Brain microvascular endothelial cell (primary cell): ENCODE measurements around the gene EEFSEC.

Source experiments
- DNase-seq: peaks from one replicate; pipeline ENCODE4 v3.0.0-alpha.2; 2020
- H3K27ac ChIP-seq: fragments of 250-450 bp; sonication (Bioruptor Pico); 2 replicates; pipeline ENCODE4 v1.5.1; 2020; ENCODE audit warnings: mild to moderate bottlenecking, moderate library complexity
- H3K27me3 ChIP-seq: fragments of 250-450 bp; sonication (Bioruptor Pico); replicated peaks from 2 replicates; pipeline ENCODE4 v1.5.1; 2020; ENCODE audit warnings: mild to moderate bottlenecking
- H3K36me3 ChIP-seq: fragments of 250-450 bp; sonication (Bioruptor Pico); replicated peaks from 2 replicates; pipeline ENCODE4 v1.5.1; 2020; ENCODE audit warnings: mild to moderate bottlenecking
- H3K4me3 ChIP-seq: 2 replicates; pipeline ENCODE4 v1.5.1; 2011; ENCODE audit warnings: low read depth, mild to moderate bottlenecking, control low read depth, low read length, moderate library complexity
- CTCF ChIP-seq: IDR thresholded peaks from 2 replicates; pipeline ENCODE4 v1.5.1; 2011; ENCODE audit warnings: low read depth, mild to moderate bottlenecking, moderate library complexity, low read length, control low read depth, inconsistent platforms; ENCODE audit errors: missing control alignments
- in situ Hi-C: cut with HindIII; loops from 2 replicates; pipeline ENCODE4 v1.10.0; 2017; ENCODE audit warnings: low sequenced_read_pairs, low pct_ligation_motif_present

EEFSEC gene

DNA sequence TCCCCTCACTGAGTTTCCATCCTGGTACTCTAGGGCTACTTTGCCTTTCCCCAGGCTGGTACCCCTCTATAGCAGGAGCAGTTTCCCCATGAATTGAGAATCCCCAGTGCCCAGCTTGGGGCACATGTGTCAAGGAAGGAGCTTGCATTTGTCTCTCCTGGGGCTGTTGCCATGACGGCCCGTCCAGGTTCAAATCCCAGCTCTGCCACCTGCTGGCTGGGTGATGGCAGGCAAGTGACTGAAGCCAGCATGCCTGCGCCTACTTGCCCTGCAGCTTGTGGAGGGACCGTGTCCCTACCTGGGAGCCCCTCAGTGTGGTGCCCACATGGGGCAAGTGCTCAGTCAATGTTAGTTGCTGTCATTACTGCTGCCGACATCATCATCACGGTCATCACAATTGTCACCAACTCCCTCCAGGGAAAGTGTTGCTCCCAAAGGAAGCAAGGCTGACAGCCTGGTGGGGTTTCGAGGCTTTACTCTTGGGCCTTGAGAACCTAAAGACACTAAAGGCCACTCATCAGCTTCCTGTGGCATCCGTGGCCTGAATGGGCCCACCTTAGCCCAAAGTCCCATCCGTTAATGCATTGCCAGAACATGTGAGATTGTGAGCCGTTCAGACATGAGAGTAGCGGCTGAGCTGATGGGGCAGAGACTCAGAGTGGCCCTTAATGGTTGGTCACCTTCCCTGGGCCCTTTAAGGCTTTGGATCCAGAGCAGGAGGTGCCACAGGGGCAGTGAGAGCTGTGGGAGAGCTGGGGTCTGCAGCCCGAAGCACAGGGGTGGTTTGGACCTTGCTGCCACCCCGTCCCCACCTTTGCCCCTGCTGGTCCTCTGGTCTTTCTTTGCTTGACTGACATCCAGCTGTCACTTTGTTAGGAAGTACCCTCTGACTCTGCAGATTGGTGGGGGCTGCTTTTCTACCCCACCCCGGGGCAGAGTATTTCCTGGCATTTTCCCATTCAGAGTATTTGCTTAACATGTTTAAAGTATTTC is 169.0 kb downstream of the EEFSEC start:
- peak; percentile 39 for DNase-seq
- H3K4me3 ChIP-seq: no peak overlapping the region

DNA sequence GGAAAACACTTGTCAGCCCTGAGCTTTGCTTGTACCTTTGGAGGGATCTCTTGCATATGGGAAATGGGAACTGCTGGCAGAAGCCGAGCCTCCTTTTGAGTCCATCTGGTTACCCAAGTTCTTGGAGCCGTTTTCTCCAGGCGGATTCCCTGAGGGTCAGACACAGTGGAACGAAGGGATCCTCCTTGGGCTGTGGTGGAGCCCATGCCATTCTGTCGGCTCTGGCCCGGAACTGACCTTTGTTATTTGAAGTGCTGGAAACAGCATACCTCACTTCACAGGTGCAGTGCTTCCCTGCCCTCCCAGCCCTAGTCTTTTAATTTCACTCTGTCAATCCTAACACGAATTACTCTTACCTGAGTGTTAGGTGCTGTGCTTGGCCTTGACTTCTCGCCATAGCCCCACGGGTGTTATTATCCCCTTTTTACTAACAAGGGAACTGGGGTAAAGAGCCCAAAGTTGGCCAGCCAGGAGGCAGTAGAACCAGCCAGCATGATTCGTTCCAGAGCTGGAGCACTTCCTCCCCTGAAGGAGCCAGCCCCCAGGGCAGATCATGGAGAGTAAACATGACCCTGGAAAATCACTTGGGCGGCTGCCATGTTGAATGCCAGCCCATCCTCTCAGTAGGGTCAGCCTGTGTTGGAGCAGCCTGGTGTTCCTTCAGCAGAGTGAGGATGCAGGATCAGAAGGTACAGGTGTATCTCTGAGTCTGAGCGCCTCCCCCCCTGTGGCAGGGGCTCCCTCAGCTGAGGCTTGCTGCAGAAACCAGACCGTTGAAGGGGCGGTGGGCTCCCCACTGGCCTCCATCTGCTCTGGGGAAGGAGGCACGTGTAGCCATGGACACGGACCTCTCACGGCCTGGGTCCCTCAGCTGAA is 170.2 kb downstream of the EEFSEC start:
- H3K36me3 ChIP-seq: no peaks in the 10 kb centered on the region
- H3K27me3 ChIP-seq: no peaks in the 10 kb centered on the region
- no peak overlapping the region for H3K27ac ChIP-seq
- in situ Hi-C loops: no loop called here
- H3K4me3 ChIP-seq: no peak overlapping the region
- no peak for DNase-seq
- TF ChIP-seq CTCF: no peak

More for the DNA sequence above, 169.0 kb downstream of the EEFSEC start:
- Histone ChIP-seq H3K27me3 (no peaks in the 10 kb centered on the region), H3K27ac (no peak overlapping the region), H3K36me3 (no peaks in the 10 kb centered on the region)
- in situ Hi-C loops: no loop called here
- TF ChIP-seq CTCF: peak; percentile 81

- TF ChIP-seq CTCF: no peak
- no peak for DNase-seq
- Histone ChIP-seq H3K27ac (no peak overlapping the region), H3K27me3 (no peaks in the 10 kb centered on the region), H3K36me3 (no peaks in the 10 kb centered on the region), H3K4me3 (no peak overlapping the region)
- in situ Hi-C loops: no loop called here
These were observed 171.8 kb downstream of the EEFSEC start for GRCh38 chr3:128324911-128325592.

DNA sequence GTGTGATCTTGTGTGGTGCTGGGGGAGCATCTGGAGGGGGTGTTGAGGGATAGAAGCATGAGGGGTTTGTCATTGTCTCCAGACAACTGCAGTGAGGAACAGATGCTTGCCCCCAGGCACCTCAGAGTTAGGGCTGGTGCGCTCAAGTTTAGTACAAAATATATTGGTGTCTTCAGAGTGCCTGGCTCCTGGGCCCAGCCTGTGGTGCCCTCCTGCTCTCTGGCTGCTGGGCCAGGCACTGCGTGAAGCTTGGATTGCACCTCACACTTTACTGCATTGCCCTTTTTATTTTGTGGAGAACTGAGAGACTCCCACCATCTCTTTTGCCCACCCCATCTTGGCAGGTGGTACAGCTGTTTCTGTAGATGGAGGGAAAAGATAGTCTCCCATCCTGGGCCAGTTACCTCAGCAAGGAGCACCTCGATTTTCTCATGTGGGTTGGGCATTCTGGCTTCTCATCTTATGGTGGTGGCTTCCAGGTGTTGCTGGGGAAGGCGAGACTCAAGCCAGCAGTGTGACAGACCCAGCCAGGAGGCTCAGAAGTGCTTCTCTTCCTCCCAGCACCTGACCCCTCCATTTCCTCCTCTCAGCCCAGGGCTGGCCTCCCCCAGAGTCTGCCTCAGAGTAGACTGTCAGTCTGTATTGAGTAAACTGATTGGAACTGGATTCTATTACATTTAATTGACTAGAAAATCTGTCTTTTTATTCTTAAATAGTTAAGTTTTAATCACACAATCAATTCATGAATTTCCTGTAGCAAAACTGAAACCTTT is 173.0 kb downstream of the EEFSEC start:
- Histone ChIP-seq H3K36me3 (no peaks in the 10 kb centered on the region), H3K4me3 (no peak overlapping the region), H3K27ac (no peak overlapping the region), H3K27me3 (no peaks in the 10 kb centered on the region)
- no peak for TF ChIP-seq CTCF
- DNase-seq: no peak
- in situ Hi-C loops: no loop called here

DNA sequence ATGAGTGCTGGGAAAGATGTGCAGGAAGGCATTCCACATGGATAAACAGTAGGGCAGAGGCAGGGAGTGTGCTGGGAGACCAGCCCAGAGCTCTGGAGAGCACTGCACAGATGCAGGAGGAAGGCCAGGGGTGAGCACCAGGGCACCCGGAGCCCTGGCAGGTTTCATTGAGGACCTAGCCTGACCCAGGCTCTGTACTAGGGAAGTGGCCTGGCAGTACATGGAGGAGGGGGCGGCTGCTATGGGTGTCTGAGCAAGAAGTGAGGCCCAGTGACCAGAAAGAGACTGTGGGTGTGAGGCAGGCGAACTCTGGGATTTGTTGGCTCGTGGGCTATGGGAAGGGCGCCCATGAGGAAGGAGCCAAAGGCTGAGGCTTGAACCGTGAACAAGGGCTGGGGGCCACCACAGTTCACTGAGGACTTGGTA is 174.3 kb downstream of the EEFSEC start:
- Histone ChIP-seq H3K4me3 (no peak overlapping the region), H3K27me3 (no peaks in the 10 kb centered on the region), H3K27ac (no peak overlapping the region), H3K36me3 (no peaks in the 10 kb centered on the region)
- no peak for DNase-seq
- in situ Hi-C loops: no loop called here
- TF ChIP-seq CTCF: no peak
